ENCODE measurements around the gene NACAD.

NACAD gene

GRCh38 chr7:45106820-45107219 is 18.1 kb upstream of the NACAD start:
- no peak overlapping the region for H3K4me3 ChIP-seq (ENCODE audit: low read length)
- DNase-seq (ENCODE audit: low read depth): no peak
- no peak for TF ChIP-seq CTCF (conservative IDR thresholded peaks at IDR 0.05; ENCODE audit: low read length)

GRCh38 chr7:45105588-45106188 is 16.9 kb upstream of the NACAD start:
- no peak for TF ChIP-seq CTCF (conservative IDR thresholded peaks at IDR 0.05; ENCODE audit: low read length)
- no peak for DNase-seq (ENCODE audit: low read depth)
- H3K4me3 ChIP-seq (ENCODE audit: low read length): no peak overlapping the region

- no peak overlapping the region for H3K4me3 ChIP-seq (ENCODE audit: low read length)
- no peak for DNase-seq (ENCODE audit: low read depth)
- TF ChIP-seq CTCF (conservative IDR thresholded peaks at IDR 0.05; ENCODE audit: low read length): no peak
Observed at GRCh38 chr7:45104844-45105587, 16.2 kb upstream of the NACAD start.

GRCh38 chr7:45103958-45104843 is 15.4 kb upstream of the NACAD start:
- no peak for DNase-seq (ENCODE audit: low read depth)
- H3K4me3 ChIP-seq (ENCODE audit: low read length): no peak overlapping the region
- TF ChIP-seq CTCF (conservative IDR thresholded peaks at IDR 0.05; ENCODE audit: low read length): no peak

- DNase-seq (ENCODE audit: low read depth): no peak
- no peak overlapping the region for H3K4me3 ChIP-seq (ENCODE audit: low read length)
- no peak for TF ChIP-seq CTCF (conservative IDR thresholded peaks at IDR 0.05; ENCODE audit: low read length)
Observed at GRCh38 chr7:45102785-45103712, 14.3 kb upstream of the NACAD start.

GRCh38 chr7:45101748-45102147 is 13.0 kb upstream of the NACAD start:
- TF ChIP-seq CTCF (conservative IDR thresholded peaks at IDR 0.05; ENCODE audit: low read length): no peak
- no peak for DNase-seq (ENCODE audit: low read depth)
- H3K4me3 ChIP-seq (ENCODE audit: low read length): no peak overlapping the region
